ENCODE data around the gene RMDN2.

Gene RMDN2

GRCh38 chr2:38057651-38058410 is 132.7 kb downstream of the RMDN2 start:
- DNase-seq, result no peak

GRCh38 chr2:38060236-38061018 is 135.3 kb downstream of the RMDN2 start:
- DNase-seq, result no peak

- DNase-seq, result no peak
Measured at GRCh38 chr2:38064801-38065501, 139.9 kb downstream of the RMDN2 start.

- no peak for DNase-seq
Measured at GRCh38 chr2:38065502-38066135, 140.5 kb downstream of the RMDN2 start.

- DNase-seq, result no peak
Measured at GRCh38 chr2:38066421-38067115, 141.5 kb downstream of the RMDN2 start.

All from CD4-positive, alpha-beta T cell treated with Interleukin-1 beta for 1 hour (primary cell).